Measurements from ENCODE around the gene GFPT2. TPM values are rescaled to one million over a fixed set of nuclear protein-coding genes. Genes with fewer than 3 reads are reported as not detected.

The GFPT2 gene
- total RNA-seq, 1 experiment from 2014 or later: 8.2 TPM

DNA sequence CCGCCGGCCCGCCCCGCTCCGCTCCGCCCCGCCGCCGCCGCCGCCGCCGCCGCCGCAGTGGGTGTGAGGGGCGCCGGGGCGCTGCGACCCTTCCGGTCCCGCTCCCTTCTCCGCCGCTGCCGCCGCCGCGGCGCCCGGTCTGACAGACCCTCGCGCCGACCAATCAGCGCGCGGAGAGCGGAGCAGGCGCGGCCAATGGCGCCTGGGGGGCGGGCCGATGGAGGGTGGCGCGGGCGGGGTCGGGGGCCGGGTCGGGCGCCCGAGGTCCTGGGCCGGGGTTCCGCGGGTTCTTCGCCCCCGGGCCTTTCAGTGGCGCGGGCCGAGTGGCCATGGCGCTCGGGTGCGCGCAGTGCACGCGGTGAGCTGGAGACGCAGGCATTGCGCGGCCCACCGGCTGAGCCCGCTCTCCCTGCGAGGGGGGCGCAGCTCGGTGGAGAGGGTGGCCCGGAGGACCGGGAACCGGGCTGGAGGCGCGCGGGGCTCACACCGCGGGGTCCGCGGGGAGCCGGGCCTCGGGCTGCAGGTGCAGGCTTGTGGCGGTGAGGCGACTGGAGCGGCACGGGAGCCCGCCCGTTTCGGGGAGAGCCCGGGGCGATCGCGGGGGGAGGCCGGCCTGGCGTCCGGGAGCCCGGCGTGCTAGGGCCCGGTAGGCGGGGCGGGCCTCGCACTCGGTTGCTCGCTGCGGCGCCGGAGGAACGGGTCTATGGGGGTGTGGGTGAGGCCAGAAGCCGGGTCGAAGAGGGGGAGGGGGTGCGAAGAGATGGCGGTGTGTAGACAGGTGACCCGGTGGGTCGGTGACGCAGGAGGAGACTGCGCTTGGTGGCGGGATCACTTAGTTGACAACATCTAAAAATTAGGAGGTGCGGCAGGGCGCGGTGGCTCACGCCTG is 60.9 kb downstream of the GFPT2 start, which contains the start of gene MAPK9:
TSS of gene MAPK9 (minus strand) at position 141 of the 889 bp plus-strand sequence. CDS start 11,522 bp downstream, outside the sequence.
- intact Hi-C loops (cut with micrococcal nuclease): loop anchor here (2.0 kb wide), 2 partner anchors 165 to 427 kb away; no protein-coding TSS in a partner anchor
- Mint-ChIP-seq H3K27me3 (ENCODE audit: insufficient read depth, unreplicated experiment) (no peaks in the 10 kb centered on the region), H3K4me1 (ENCODE audit: insufficient read depth, unreplicated experiment) (peaks cover 52% of the 10 kb centered on the region), H3K4me3 (ENCODE audit: unreplicated experiment) (peak within 1 kb of the TSS; percentile 71), H3K9me3 (ENCODE audit: unreplicated experiment) (no peaks in the 10 kb centered on the region), H3K27ac (ENCODE audit: low read depth, unreplicated experiment) (peak within 1 kb of the TSS; percentile 81), H3K36me3 (ENCODE audit: insufficient read depth, unreplicated experiment) (peaks cover 9% of the 10 kb centered on the region)
- ChIA-PET POLR2A (interaction anchor here (0.6 to 5.2 kb wide), 14 partner anchors 12 to 900 kb away, joined by 3 to 37 read pairs (median 4); partner anchors contain the start of gene CNOT6), CTCF (interaction anchor here (0.7 to 7.3 kb wide), 18 partner anchors 8 to 199 kb away, joined by 3 to 212 read pairs (median 6); no protein-coding TSS in a partner anchor)
- TF ChIP-seq, protein P1, sequence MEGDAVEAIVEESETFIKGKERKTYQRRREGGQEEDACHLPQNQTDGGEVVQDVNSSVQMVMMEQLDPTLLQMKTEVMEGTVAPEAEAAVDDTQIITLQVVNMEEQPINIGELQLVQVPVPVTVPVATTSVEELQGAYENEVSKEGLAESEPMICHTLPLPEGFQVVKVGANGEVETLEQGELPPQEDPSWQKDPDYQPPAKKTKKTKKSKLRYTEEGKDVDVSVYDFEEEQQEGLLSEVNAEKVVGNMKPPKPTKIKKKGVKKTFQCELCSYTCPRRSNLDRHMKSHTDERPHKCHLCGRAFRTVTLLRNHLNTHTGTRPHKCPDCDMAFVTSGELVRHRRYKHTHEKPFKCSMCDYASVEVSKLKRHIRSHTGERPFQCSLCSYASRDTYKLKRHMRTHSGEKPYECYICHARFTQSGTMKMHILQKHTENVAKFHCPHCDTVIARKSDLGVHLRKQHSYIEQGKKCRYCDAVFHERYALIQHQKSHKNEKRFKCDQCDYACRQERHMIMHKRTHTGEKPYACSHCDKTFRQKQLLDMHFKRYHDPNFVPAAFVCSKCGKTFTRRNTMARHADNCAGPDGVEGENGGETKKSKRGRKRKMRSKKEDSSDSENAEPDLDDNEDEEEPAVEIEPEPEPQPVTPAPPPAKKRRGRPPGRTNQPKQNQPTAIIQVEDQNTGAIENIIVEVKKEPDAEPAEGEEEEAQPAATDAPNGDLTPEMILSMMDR (IDR thresholded peaks at IDR 0.05; ENCODE audit: unreplicated experiment): no peak
- no TSS peak for BruUV-seq (replicated peaks)
- peak; percentile 89 for DNase-seq (ENCODE audit: unreplicated experiment)

DNA sequence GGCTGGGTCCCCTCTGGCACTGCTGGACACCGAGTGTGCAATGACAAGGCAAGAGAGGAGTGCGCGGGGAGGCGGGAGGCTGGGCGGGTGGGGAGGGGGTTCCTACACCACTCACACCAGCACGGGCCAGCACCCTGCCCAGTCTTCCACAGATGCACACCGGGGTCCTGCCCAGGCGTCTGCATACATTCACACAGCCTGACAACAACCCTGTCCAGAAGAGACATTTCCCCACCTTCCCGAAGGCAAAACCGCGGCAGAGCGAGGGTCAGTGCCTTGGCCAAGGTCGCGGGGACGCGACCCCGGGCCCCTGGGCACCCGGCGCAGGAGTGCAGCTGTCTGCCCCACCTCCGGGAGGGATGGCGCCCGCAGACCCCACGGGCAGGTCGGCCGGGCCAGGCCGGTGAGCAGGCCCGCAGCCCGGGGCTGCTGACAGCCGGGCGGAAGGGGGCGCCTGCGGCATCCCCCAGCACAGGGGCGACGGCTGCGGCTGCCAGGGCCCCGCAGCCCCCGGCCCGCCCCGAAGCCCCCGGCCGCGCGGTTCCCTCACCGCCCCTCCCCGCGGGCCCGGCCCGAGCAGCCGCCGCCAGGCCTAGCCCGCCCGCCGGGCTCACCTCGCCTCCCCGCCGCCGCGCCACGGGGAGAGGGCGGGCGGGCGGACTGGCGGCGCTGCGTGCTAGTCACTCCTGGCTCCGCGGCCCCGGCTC is 61.7 kb downstream of the GFPT2 start:
- POLR2A ChIA-PET: interaction anchor here (0.6 to 5.2 kb wide), 18 partner anchors 9 to 915 kb away, joined by 3 to 37 read pairs (median 4); partner anchors contain the start of genes CNOT6 and RNF130
- CTCF ChIA-PET: interaction anchor here (0.7 to 7.3 kb wide), 12 partner anchors 12 to 286 kb away, joined by 3 to 212 read pairs (median 12); no protein-coding TSS in a partner anchor
- Mint-ChIP-seq H3K36me3 (ENCODE audit: insufficient read depth, unreplicated experiment) (peaks cover 11% of the 10 kb centered on the region), H3K4me1 (ENCODE audit: insufficient read depth, unreplicated experiment) (peaks cover 52% of the 10 kb centered on the region), H3K27me3 (ENCODE audit: insufficient read depth, unreplicated experiment) (no peaks in the 10 kb centered on the region), H3K27ac (ENCODE audit: low read depth, unreplicated experiment) (peak overlapping the region; percentile 17), H3K9me3 (ENCODE audit: unreplicated experiment) (no peaks in the 10 kb centered on the region), H3K4me3 (ENCODE audit: unreplicated experiment) (peak overlapping the region; percentile 71)
- TF ChIP-seq, protein P1 (IDR thresholded peaks at IDR 0.05; ENCODE audit: unreplicated experiment): peak; percentile 23
- intact Hi-C loops (cut with micrococcal nuclease): no loop called here
- BruUV-seq (replicated peaks): no TSS peak
- DNase-seq (ENCODE audit: unreplicated experiment): peak; percentile 28

DNA sequence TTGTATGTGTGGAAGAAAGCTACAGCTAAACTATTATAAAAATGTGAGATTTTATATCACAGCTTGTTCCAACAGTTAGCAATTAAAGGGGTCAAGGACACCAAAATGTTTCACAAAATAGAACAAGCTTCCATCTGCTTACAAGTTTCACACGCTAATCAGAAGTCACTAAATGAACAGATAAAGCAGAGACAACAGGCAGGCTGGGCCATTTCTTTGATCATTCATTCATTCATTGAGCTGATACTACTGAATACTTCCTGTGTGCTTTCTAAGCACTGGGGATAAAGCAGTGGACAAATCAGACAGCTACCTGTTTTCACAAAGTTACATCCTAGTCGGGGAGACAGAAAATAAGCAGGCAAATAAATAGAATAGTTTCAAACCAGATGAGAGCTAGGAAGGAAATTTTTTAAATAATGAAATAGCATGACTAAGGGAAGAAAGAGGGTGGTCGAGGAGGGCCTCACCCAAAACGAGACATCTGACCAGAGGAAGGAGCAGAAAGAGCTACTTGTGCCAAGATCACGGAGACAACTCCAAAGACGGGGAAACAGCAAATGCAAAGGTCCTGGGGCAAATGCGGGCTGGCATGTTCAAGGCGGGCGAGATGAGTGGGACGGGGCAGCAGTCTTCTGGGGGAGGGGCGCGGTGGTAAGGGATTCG is 62.4 kb downstream of the GFPT2 start:
- H3K4me1 Mint-ChIP-seq (ENCODE audit: insufficient read depth, unreplicated experiment): peaks cover 45% of the 10 kb centered on the region
- ChIA-PET POLR2A (interaction anchor here (0.6 to 2.5 kb wide), 21 partner anchors 8 to 916 kb away, joined by 3 to 12 read pairs (median 4); partner anchors contain the start of genes CNOT6 and RNF130), CTCF (interaction anchor here (0.6 to 3.3 kb wide), 12 partner anchors 13 to 386 kb away, joined by 3 to 32 read pairs (median 4); no protein-coding TSS in a partner anchor)
- H3K27ac Mint-ChIP-seq (ENCODE audit: low read depth, unreplicated experiment): peak overlapping the region; percentile 17
- TF ChIP-seq, protein P1 (IDR thresholded peaks at IDR 0.05; ENCODE audit: unreplicated experiment): no peak
- H3K36me3 Mint-ChIP-seq (ENCODE audit: insufficient read depth, unreplicated experiment): peaks cover 15% of the 10 kb centered on the region
- peak; percentile 28 for DNase-seq (ENCODE audit: unreplicated experiment)
- H3K9me3 Mint-ChIP-seq (ENCODE audit: unreplicated experiment): no peaks in the 10 kb centered on the region
- TSS peak; percentile 56 for BruUV-seq (replicated peaks)
- intact Hi-C loops (cut with micrococcal nuclease): no loop called here
- H3K27me3 Mint-ChIP-seq (ENCODE audit: insufficient read depth, unreplicated experiment): no peaks in the 10 kb centered on the region
- H3K4me3 Mint-ChIP-seq (ENCODE audit: unreplicated experiment): peak overlapping the region; percentile 71

All from MCF 10A (cell line).